ENCODE data around the gene ACKR4. TPM values are rescaled to one million over a fixed set of nuclear protein-coding genes. Genes with fewer than 3 reads are reported as not detected.

ACKR4 gene
- total RNA-seq, 1 experiment from 2014 or later: not detected

DNA sequence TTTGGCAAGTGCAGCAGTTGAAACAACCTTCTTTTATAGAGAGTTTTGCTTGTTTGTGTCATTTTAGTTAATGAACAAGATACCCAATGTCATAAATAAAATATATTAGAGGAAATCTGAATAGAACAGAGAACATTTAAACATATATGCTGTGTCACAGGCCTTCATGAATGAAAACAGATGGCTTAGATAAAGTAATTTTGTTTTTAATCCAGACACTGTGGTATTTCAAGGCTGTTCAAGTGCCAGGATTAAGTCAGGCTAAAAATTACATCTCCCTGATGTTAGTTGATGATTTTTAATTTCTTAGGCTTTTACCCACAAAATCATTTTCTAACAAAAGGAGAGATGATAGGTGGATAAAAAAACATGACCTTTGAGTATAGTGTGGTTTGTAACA, 4.9 kb upstream of the ACKR4 start:
- Mint-ChIP-seq H3K4me1 (peaks cover 6% of the 10 kb centered on the region), H3K27me3 (ENCODE audit: low read depth) (no peaks in the 10 kb centered on the region), H3K4me3 (no peak overlapping the region), H3K9me3 (peaks cover 4% of the 10 kb centered on the region; the same call in 1 of the 2 replicates), H3K36me3 (peaks cover 5% of the 10 kb centered on the region; the same call in 1 of the 2 replicates), H3K27ac (no peak overlapping the region)
- ATAC-seq (no peak), DNase-seq (ENCODE audit: low spot score) (no peak)
- no peak for TF ChIP-seq HMGA2 (CRISPR knock-in tag; IDR thresholded peaks at IDR 0.05)
- no peak for TF ChIP-seq JUN (CRISPR knock-in tag; IDR thresholded peaks at IDR 0.05)
- TF ChIP-seq, protein P1, sequence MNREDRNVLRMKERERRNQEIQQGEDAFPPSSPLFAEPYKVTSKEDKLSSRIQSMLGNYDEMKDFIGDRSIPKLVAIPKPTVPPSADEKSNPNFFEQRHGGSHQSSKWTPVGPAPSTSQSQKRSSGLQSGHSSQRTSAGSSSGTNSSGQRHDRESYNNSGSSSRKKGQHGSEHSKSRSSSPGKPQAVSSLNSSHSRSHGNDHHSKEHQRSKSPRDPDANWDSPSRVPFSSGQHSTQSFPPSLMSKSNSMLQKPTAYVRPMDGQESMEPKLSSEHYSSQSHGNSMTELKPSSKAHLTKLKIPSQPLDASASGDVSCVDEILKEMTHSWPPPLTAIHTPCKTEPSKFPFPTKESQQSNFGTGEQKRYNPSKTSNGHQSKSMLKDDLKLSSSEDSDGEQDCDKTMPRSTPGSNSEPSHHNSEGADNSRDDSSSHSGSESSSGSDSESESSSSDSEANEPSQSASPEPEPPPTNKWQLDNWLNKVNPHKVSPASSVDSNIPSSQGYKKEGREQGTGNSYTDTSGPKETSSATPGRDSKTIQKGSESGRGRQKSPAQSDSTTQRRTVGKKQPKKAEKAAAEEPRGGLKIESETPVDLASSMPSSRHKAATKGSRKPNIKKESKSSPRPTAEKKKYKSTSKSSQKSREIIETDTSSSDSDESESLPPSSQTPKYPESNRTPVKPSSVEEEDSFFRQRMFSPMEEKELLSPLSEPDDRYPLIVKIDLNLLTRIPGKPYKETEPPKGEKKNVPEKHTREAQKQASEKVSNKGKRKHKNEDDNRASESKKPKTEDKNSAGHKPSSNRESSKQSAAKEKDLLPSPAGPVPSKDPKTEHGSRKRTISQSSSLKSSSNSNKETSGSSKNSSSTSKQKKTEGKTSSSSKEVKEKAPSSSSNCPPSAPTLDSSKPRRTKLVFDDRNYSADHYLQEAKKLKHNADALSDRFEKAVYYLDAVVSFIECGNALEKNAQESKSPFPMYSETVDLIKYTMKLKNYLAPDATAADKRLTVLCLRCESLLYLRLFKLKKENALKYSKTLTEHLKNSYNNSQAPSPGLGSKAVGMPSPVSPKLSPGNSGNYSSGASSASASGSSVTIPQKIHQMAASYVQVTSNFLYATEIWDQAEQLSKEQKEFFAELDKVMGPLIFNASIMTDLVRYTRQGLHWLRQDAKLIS (CRISPR knock-in tag; IDR thresholded peaks at IDR 0.05; ENCODE audit: borderline replicate concordance): no peak
- TF ChIP-seq KAT7 (CRISPR knock-in tag; IDR thresholded peaks at IDR 0.05; ENCODE audit: borderline replicate concordance): no peak
- TF ChIP-seq FOXJ3 (CRISPR knock-in tag; IDR thresholded peaks at IDR 0.05; ENCODE audit: borderline replicate concordance): no peak
- no peak for TF ChIP-seq E2F1 (CRISPR knock-in tag; IDR thresholded peaks at IDR 0.05)
- no peak for TF ChIP-seq ZNF219 (CRISPR knock-in tag; IDR thresholded peaks at IDR 0.05; ENCODE audit: borderline replicate concordance)
- no peak for TF ChIP-seq SMAD3 (CRISPR knock-in tag; IDR thresholded peaks at IDR 0.05; ENCODE audit: borderline replicate concordance)
- no peak for TF ChIP-seq ZNF396 (CRISPR knock-in tag; IDR thresholded peaks at IDR 0.05; ENCODE audit: borderline replicate concordance)
- no peak for TF ChIP-seq NR3C1 (CRISPR knock-in tag; conservative IDR thresholded peaks at IDR 0.05; ENCODE audit: low read depth)
- TF ChIP-seq FOXK1 (CRISPR knock-in tag; IDR thresholded peaks at IDR 0.05): no peak
- POLR2A ChIA-PET: no interaction called here
- CTCF ChIA-PET: no interaction called here

- no peak overlapping the region for H3K27ac Mint-ChIP-seq
- ChIA-PET CTCF (interaction anchor here (1.0 kb wide), 1 partner anchor 57 kb away, joined by 5 read pairs; no protein-coding TSS in a partner anchor), POLR2A (no interaction called here)
- H3K4me1 Mint-ChIP-seq: peaks cover 6% of the 10 kb centered on the region
- no peak overlapping the region for H3K4me3 Mint-ChIP-seq
- ATAC-seq (no peak), DNase-seq (ENCODE audit: low spot score) (no peak)
- peaks cover 5% of the 10 kb centered on the region; the same call in 1 of the 2 replicates for H3K36me3 Mint-ChIP-seq
- H3K9me3 Mint-ChIP-seq: peaks cover 4% of the 10 kb centered on the region; the same call in 1 of the 2 replicates
- H3K27me3 Mint-ChIP-seq (ENCODE audit: low read depth): no peaks in the 10 kb centered on the region
- TF ChIP-seq, protein P2, sequence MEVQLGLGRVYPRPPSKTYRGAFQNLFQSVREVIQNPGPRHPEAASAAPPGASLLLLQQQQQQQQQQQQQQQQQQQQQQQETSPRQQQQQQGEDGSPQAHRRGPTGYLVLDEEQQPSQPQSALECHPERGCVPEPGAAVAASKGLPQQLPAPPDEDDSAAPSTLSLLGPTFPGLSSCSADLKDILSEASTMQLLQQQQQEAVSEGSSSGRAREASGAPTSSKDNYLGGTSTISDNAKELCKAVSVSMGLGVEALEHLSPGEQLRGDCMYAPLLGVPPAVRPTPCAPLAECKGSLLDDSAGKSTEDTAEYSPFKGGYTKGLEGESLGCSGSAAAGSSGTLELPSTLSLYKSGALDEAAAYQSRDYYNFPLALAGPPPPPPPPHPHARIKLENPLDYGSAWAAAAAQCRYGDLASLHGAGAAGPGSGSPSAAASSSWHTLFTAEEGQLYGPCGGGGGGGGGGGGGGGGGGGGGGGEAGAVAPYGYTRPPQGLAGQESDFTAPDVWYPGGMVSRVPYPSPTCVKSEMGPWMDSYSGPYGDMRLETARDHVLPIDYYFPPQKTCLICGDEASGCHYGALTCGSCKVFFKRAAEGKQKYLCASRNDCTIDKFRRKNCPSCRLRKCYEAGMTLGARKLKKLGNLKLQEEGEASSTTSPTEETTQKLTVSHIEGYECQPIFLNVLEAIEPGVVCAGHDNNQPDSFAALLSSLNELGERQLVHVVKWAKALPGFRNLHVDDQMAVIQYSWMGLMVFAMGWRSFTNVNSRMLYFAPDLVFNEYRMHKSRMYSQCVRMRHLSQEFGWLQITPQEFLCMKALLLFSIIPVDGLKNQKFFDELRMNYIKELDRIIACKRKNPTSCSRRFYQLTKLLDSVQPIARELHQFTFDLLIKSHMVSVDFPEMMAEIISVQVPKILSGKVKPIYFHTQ (CRISPR knock-in tag; IDR thresholded peaks at IDR 0.05): no peak
- TF ChIP-seq NR1H2 (CRISPR knock-in tag; IDR thresholded peaks at IDR 0.05) (no peak), MYBL2 (CRISPR knock-in tag; IDR thresholded peaks at IDR 0.05) (no peak), FOXP1 (CRISPR knock-in tag; IDR thresholded peaks at IDR 0.05; ENCODE audit: borderline replicate concordance) (no peak), SP1 (CRISPR knock-in tag; conservative IDR thresholded peaks at IDR 0.05) (no peak), ZNF416 (CRISPR knock-in tag; IDR thresholded peaks at IDR 0.05) (no peak), USF2 (CRISPR knock-in tag; IDR thresholded peaks at IDR 0.05) (no peak), ZNF532 (CRISPR knock-in tag; IDR thresholded peaks at IDR 0.05; ENCODE audit: borderline replicate concordance) (no peak)
- TF ChIP-seq, protein P3, sequence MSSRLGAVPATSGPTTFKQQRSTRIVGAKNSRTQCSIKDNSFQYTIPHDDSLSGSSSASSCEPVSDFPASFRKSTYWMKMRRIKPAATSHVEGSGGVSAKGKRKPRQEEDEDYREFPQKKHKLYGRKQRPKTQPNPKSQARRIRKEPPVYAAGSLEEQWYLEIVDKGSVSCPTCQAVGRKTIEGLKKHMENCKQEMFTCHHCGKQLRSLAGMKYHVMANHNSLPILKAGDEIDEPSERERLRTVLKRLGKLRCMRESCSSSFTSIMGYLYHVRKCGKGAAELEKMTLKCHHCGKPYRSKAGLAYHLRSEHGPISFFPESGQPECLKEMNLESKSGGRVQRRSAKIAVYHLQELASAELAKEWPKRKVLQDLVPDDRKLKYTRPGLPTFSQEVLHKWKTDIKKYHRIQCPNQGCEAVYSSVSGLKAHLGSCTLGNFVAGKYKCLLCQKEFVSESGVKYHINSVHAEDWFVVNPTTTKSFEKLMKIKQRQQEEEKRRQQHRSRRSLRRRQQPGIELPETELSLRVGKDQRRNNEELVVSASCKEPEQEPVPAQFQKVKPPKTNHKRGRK (CRISPR knock-in tag; IDR thresholded peaks at IDR 0.05; ENCODE audit: borderline replicate concordance): no peak
These were observed 3.7 kb upstream of the ACKR4 start for GRCh38 chr3:132593241-132593946.
